GM04503 (cell line): Measurements from ENCODE around the gene VPS16.

ENCODE experiments used
- DNase-seq: peaks from one replicate; pipeline ENCODE4 v3.0.0-alpha.2; 2012; ENCODE audit warnings: low read depth

Gene VPS16

GRCh38 chr20:2835331-2835796 is 5.2 kb upstream of the VPS16 start:
- no peak for DNase-seq

DNA sequence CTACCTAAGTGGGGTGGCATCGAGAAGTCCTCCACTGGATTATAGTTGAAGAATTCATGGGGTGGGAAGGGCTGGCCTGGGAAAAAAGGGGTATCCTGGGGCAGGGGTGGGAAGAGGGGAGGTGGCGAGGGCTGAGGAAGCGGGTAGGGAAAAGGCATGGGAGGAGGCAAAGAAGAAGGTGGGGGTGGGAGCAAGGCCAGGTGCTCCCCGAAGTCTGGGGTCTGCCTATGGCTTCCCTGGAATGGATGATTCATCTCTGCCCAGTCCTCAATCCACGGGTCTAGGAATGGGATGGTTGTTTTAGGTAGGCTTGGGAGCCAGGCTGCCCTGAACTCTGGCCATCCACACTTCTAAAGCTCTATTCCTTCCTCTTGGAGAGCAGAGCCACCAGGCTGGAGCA is 4.5 kb upstream of the VPS16 start:
- DNase-seq = no peak

GRCh38 chr20:2837221-2837960 is 3.2 kb upstream of the VPS16 start:
- DNase-seq = no peak

GRCh38 chr20:2838170-2838797 is 2.3 kb upstream of the VPS16 start:
- DNase-seq = no peak

GRCh38 chr20:2838847-2839671 is 1.5 kb upstream of the VPS16 start:
- DNase-seq = no peak

GRCh38 chr20:2839732-2840137 is 810 bp upstream of the VPS16 start:
- DNase-seq = no peak

DNA sequence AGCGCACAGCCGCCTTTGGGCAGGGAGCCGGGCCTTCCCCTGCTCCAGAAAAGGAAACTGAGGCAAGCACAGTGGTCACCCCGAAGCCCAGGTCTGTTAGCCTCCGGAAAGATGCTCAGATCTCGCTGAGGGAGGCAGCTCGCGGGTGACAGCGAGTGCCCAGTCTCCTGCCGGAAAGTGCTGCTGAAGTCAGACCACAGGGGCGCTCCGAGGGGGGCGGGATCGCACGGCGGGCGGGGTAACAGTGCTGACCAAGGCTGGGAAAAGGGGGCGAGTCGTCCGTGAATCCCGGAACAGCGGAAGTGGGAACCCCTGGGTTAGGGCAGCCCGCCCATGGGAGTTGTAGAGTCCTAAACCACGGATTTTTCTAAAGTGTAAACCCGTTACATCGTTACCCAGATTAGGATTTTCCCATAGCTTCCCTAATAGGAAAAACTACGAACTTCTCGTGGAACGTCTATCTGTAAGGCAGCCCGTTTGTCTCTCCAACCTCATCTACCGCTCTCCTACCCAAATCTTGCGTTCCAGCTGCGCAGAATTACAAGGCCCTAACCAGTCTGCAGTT is 504 bp downstream of the VPS16 start:
- peak; percentile 18 for DNase-seq

GRCh38 chr20:2845607-2846006 is 5.1 kb downstream of the VPS16 start:
- no peak for DNase-seq

GRCh38 chr20:2846698-2847097 is 6.2 kb downstream of the VPS16 start:
- no peak for DNase-seq

GRCh38 chr20:2847802-2848201 is 7.3 kb downstream of the VPS16 start:
- no peak for DNase-seq

DNA sequence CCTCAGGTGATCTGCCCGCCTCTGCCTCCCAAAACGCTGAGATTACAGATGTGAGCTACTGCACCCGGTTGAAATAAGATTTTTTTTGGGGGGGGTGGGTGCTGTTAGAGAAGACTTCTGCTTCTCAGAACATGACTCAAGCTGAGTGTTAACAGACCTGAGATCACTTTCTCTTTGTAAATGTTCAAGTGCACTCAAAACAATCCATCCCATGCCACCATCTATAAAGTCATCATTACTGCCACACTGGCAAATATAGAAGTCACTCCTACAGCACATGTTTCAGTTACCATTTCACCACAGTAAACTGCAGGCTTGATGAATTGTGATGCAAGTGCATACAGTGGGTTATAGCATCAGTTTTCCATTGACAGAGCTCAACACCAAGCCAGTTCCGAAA is 9.0 kb downstream of the VPS16 start:
- no peak for DNase-seq

GRCh38 chr20:2851086-2851485 is 10.5 kb downstream of the VPS16 start:
- no peak for DNase-seq

DNA sequence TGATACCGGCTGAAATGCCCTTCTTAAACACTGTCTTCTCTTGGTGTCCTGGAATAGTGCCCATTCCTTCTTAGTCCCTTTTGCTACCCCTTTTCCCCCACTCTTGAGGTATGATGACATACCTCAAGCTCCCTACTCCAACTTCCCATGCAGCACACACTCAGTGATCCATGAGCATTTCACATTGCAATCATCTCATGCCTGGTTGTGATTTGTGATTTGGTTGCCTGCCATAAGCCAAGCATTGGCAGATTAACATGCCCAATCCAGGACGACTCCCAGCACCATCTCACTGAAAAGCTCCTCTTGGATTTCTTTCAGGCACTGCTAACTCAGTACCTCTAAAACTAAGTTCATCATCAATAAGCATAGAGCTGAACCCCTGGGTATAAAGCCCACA is 18.0 kb downstream of the VPS16 start:
- no peak for DNase-seq

DNA sequence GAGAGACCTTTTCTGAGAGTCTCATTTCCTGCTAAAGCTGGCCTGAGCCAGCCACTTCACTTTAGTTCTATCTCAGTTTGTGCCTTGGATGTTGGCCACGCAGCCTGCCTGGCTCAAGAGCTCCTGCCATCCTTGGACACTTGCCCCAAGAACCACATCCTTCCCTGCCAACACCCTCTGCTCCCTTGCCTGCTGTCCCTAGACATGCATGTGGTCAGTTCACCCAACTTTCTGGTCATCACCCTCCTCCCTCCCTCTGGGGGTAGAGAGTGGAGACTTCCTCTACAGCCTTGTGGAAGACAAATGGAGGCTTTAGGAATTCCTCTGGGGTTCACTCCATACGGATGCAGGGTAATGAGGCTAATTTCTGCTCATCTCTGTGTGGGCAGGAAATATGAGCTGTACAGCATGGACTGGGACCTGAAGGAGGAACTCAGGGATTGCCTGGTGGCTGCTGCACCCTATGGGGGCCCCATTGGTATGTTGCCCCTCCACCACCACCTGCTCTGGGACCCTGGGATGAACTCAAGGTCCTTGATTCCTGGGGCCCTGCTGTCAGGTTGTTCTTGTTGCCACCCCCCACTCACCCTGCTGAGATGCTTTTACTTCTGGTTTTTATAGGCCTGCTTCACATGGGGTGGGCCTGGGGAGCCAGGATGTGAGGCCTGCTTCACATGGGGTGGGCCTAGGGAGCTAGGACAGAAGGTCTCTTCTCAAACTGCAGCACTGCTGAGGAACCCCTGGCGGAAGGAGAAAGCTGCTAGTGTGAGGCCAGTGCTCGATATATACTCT is 19.0 kb downstream of the VPS16 start:
- DNase-seq = peak; percentile 81

DNA sequence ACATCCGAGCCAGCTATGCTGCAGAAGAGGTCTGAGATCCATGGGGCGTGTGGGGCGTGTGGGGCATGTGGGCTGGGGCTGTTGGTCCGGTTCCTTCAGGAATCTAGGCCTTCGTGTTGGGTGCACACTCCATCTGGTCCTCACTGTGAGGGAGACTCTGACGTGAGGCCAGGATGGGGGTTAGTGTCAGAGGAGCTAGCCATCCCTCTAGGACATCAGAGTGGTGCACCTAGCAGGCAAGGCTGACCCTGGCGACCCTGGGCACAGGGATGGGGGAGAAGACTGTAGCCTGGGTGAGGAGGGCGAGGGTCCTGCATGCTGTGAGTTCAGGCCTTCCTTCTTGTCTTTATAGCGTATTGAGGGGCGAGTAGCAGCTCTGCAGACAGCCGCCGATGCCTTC is 24.1 kb downstream of the VPS16 start:
- no peak for DNase-seq

GRCh38 chr20:2865101-2865500 is 24.6 kb downstream of the VPS16 start:
- DNase-seq = no peak

DNA sequence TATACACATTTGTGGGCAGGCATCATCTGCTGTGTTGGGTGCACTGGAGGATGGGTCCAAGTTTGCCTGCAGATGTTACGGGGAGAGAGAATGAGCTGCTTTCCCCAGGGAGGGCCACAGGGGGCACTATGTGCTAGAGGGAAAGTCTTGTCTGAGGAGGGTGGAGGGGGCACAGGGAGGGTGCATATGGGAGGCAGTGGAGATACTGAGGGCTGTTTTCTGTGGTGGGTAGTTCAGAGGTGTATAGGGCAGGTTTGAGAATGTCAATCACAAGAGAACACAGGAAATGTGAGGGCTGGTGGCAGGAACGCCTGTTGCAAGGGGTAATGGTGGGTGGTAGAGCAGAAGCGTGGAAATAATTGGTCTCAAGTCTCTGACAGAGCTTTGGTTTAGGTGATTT is 25.1 kb downstream of the VPS16 start:
- DNase-seq = no peak

DNA sequence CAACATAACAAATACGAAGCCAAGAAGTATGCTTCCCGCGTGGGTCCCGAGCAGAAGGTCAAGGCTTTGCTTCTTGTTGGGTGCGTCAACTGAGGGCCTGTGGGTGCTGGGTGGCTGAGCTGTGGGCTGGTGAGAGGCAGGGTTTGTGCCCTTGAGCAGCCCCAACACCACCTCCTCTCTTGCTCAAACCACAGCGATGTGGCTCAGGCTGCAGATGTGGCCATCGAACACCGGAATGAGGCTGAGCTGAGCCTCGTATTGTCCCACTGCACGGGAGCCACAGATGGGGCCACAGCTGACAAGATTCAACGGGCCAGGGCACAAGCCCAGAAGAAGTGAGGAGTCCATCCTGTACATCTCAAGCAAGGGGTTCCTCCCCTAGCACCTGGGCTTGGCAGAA is 25.7 kb downstream of the VPS16 start:
- DNase-seq = no peak

DNA sequence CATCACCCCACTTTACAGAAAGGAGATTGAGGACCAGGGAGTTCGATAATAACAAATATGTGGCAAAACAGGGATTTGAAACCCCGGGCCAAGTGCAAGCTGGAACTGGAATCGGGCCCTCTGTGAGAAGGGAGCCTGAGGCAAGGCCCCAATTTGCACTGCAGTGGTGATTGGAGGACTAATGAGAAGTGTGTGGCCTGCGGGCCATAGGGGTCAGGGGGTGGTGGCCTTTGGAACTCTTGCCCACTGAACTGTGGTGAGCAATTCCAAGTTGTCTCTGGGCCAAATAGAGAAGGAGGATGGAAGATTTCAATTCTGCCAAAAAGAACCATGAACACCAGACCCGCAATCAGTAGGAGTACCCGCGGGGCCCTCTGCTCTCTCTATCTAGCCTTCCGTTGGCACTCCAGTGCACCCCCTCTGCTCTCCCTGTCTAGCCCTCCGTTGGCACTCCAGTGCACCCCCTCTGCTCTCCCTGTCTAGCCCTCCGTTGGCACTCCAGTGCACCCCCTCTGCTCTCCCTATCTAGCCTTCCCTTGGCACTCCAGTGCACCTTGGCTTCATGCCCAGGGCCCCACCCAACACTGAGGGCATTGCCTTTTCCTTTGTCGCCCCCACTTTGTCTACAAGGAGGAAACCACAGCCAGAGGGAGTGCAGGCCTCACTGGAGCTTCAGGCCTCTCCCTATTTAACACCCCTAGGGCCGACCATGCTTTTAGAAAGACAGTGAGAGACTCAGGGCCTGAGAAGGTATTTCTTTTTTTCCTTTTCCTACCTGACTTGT is 26.7 kb downstream of the VPS16 start:
- DNase-seq = no peak

DNA sequence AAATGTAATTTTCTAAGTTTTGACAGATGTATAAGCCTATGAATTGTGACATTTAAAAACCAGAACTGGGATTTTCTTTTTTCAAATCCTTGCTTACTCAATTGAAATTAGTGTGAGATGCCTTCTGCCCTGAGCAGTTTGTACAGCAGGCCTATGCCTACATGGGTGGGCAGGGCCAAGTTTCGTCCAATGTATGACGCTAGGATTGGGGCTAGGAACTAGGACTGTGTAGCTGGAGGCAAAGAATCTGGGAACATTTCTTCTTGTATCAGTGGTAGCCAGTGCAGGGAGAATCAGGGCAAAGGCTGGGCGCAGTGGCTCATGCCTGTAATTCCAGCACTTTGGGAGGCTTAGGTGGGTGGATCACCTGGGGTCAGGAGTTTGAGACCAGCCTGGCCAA is 28.8 kb downstream of the VPS16 start:
- DNase-seq = no peak

GRCh38 chr20:2871111-2871465 is 30.5 kb downstream of the VPS16 start:
- no peak for DNase-seq
